Measurements from ENCODE around the gene COL16A1. TPM values are rescaled to one million over a fixed set of nuclear protein-coding genes. Genes with fewer than 3 reads are reported as not detected.

COL16A1 gene
- total RNA-seq, 1 experiment from 2014 or later = 0.50 TPM

- peaks cover 5% of the 10 kb centered on the region for H3K4me1 Mint-ChIP-seq (ENCODE audit: low read depth, unreplicated experiment)
- H3K4me3 Mint-ChIP-seq (ENCODE audit: unreplicated experiment) = peak overlapping the region; percentile 87
- peak in 1 of 2 experiments; percentile 62 for DNase-seq
- peak; percentile 71 to 82 for TF ChIP-seq CTCF (IDR thresholded peaks at IDR 0.05; ENCODE audit: insufficient read depth in 1 of 2, low read depth in 1 of 2, low read length in 1 of 2, severe bottlenecking in 1 of 2, unreplicated experiment in 1 of 2)
- H3K27ac Mint-ChIP-seq (ENCODE audit: unreplicated experiment) = no peak overlapping the region
- no TSS peak for BruUV-seq (replicated peaks)
- no peaks in the 10 kb centered on the region for H3K36me3 ChIP-seq (ENCODE audit: control insufficient read depth, insufficient read depth, low read length)
- no peaks in the 10 kb centered on the region for H3K9me3 Mint-ChIP-seq (ENCODE audit: unreplicated experiment)
- POLR2A ChIA-PET = no interaction called here
- H3K27me3 ChIP-seq (replicated peaks; ENCODE audit: control insufficient read depth, insufficient read depth, low read length) = no peaks in the 10 kb centered on the region
- intact Hi-C loops (cut with micrococcal nuclease; ENCODE audit: unreplicated experiment) = no loop called here
- no peaks in the 10 kb centered on the region for H3K27me3 Mint-ChIP-seq (ENCODE audit: insufficient read depth, unreplicated experiment)
- no peaks in the 10 kb centered on the region for H3K9me3 ChIP-seq
- CTCF ChIA-PET = interaction anchor here (0.9 to 1.0 kb wide), 4 partner anchors 12 to 148 kb away, joined by 3 to 8 read pairs (median 3); partner anchors contain the start of gene PEF1
- peak overlapping the region; percentile 59 for H3K4me3 ChIP-seq (ENCODE audit: low read depth, low read length)
- no peaks in the 10 kb centered on the region for H3K36me3 Mint-ChIP-seq (ENCODE audit: insufficient read depth, unreplicated experiment)
- no peaks in the 10 kb centered on the region for H3K4me1 ChIP-seq
Measured at GRCh38 chr1:31617916-31618746, 85.7 kb downstream of the COL16A1 start.

GRCh38 chr1:31617218-31617915 is 86.5 kb downstream of the COL16A1 start, which contains the start of gene HCRTR1:
Gene HCRTR1, plus strand, starts transcription at chr1:31617689. Its CDS starts 1,504 bp downstream, at chr1:31619193.
- no peak for DNase-seq
- ChIA-PET CTCF (interaction anchor here (1.0 kb wide), 2 partner anchors 28 to 44 kb away, joined by 3 to 8 read pairs; partner anchors contain the start of gene PEF1), POLR2A (no interaction called here)
- no TSS peak for BruUV-seq (replicated peaks)
- Mint-ChIP-seq H3K4me3 (ENCODE audit: unreplicated experiment) (peak within 1 kb of the TSS; percentile 87), H3K9me3 (ENCODE audit: unreplicated experiment) (no peaks in the 10 kb centered on the region), H3K27me3 (ENCODE audit: insufficient read depth, unreplicated experiment) (no peaks in the 10 kb centered on the region), H3K27ac (ENCODE audit: unreplicated experiment) (no peak within 1 kb of the TSS), H3K36me3 (ENCODE audit: insufficient read depth, unreplicated experiment) (no peaks in the 10 kb centered on the region), H3K4me1 (ENCODE audit: low read depth, unreplicated experiment) (peaks cover 5% of the 10 kb centered on the region)
- intact Hi-C loops (cut with micrococcal nuclease; ENCODE audit: unreplicated experiment) = no loop called here
- H3K4me3 ChIP-seq (ENCODE audit: low read depth, low read length) = peak within 1 kb of the TSS; percentile 59
- H3K36me3 ChIP-seq (ENCODE audit: control insufficient read depth, insufficient read depth, low read length) = no peaks in the 10 kb centered on the region
- TF ChIP-seq CTCF (IDR thresholded peaks at IDR 0.05; ENCODE audit: insufficient read depth in 1 of 2, low read depth in 1 of 2, low read length in 1 of 2, severe bottlenecking in 1 of 2, unreplicated experiment in 1 of 2) = no peak
- H3K9me3 ChIP-seq = no peaks in the 10 kb centered on the region
- H3K4me1 ChIP-seq = no peaks in the 10 kb centered on the region
- H3K27me3 ChIP-seq (replicated peaks; ENCODE audit: control insufficient read depth, insufficient read depth, low read length) = no peaks in the 10 kb centered on the region

GRCh38 chr1:31615939-31616338 is 87.9 kb downstream of the COL16A1 start:
- H3K4me1 ChIP-seq = no peaks in the 10 kb centered on the region
- no peak for DNase-seq
- Mint-ChIP-seq H3K9me3 (ENCODE audit: unreplicated experiment) (no peaks in the 10 kb centered on the region), H3K36me3 (ENCODE audit: insufficient read depth, unreplicated experiment) (no peaks in the 10 kb centered on the region), H3K4me3 (ENCODE audit: unreplicated experiment) (no peak overlapping the region), H3K4me1 (ENCODE audit: low read depth, unreplicated experiment) (peaks cover 5% of the 10 kb centered on the region), H3K27ac (ENCODE audit: unreplicated experiment) (no peak overlapping the region), H3K27me3 (ENCODE audit: insufficient read depth, unreplicated experiment) (no peaks in the 10 kb centered on the region)
- no peaks in the 10 kb centered on the region for H3K36me3 ChIP-seq (ENCODE audit: control insufficient read depth, insufficient read depth, low read length)
- no TSS peak for BruUV-seq (replicated peaks)
- no peak overlapping the region for H3K4me3 ChIP-seq (ENCODE audit: low read depth, low read length)
- CTCF ChIA-PET = no interaction called here
- POLR2A ChIA-PET = no interaction called here
- intact Hi-C loops (cut with micrococcal nuclease; ENCODE audit: unreplicated experiment) = no loop called here
- no peaks in the 10 kb centered on the region for H3K9me3 ChIP-seq
- H3K27me3 ChIP-seq (replicated peaks; ENCODE audit: control insufficient read depth, insufficient read depth, low read length) = no peaks in the 10 kb centered on the region
- TF ChIP-seq CTCF (IDR thresholded peaks at IDR 0.05; ENCODE audit: insufficient read depth in 1 of 2, low read depth in 1 of 2, low read length in 1 of 2, severe bottlenecking in 1 of 2, unreplicated experiment in 1 of 2) = no peak

Measured in Caco-2 (cell line).